Kidney (tissue), 14 donors: ENCODE measurements around the gene GALNT9. TPM values are rescaled to one million over a fixed set of nuclear protein-coding genes. Genes with fewer than 3 reads are reported as not detected.

ENCODE experiments used
- DNase-seq, 5 donors: peaks; one replicate each; pipeline ENCODE4 v3.0.0-alpha.2; 2013 to 2020
- FAIRE-seq: peaks from 2 replicates; lab custom pipeline; 2012; peaks lifted over from hg19 to GRCh38; lab: Jason Lieb, UNC
- H3K27ac ChIP-seq, 2 donors: one replicate each; pipeline ENCODE4 v1.7.0; 2013; ENCODE audit warnings: low read depth in 2 of 2, low read length in 2 of 2, inconsistent platforms in 1 of 2
- H3K27me3 ChIP-seq: one replicate; pipeline ENCODE4 v1.7.1; 2013; ENCODE audit warnings: low read length, inconsistent platforms; ENCODE audit not compliant: control insufficient read depth, insufficient read depth
- H3K36me3 ChIP-seq, 3 donors: one replicate each; pipeline versions ENCODE4 v1.7.0 to v1.7.1; 2013; ENCODE audit warnings: low read length in 3 of 3, control low read depth in 1 of 3, inconsistent platforms in 1 of 3; ENCODE audit not compliant: insufficient read depth in 3 of 3, control insufficient read depth in 2 of 3
- H3K4me1 ChIP-seq, 3 donors: one replicate each; pipeline versions ENCODE4 v1.7.0 to v1.7.1; 2013; ENCODE audit warnings: low read length in 3 of 3, inconsistent platforms in 1 of 3, low read depth in 1 of 3; ENCODE audit not compliant: control insufficient read depth in 2 of 3, insufficient read depth in 2 of 3
- H3K4me3 ChIP-seq, 3 donors: one replicate each; pipeline versions ENCODE4 v1.7.0 to v1.8.1; 2013; ENCODE audit warnings: low read length in 3 of 3, control low read depth in 1 of 3, inconsistent platforms in 1 of 3
- H3K9ac ChIP-seq, 3 donors: one replicate each; pipeline versions ENCODE4 v1.7.0 to v1.7.1; 2013; ENCODE audit warnings: low read length in 3 of 3, control low read depth in 1 of 3, inconsistent platforms in 1 of 3
- H3K9me3 ChIP-seq, 3 donors: one replicate each; pipeline versions ENCODE4 v1.7.0 to v1.7.1; 2013; ENCODE audit warnings: low read length in 3 of 3, control low read depth in 1 of 3, inconsistent platforms in 1 of 3; ENCODE audit not compliant: control insufficient read depth in 2 of 3, insufficient read depth in 1 of 3
- intact Hi-C: fragments of 100-400 bp; cut with DNase I; formaldehyde crosslinking; loops from one replicate; pipeline ENCODE4 v1.11.1; 2022
- polyA plus RNA-seq: library from polyadenylated mRNA; stranded (reverse); fragments of 350-450 nt; fragmentation: Illumina TruSeq; extraction: RNeasy Lipid Tissue Mini Kit (QIAGEN cat#74804); gene quantifications from one replicate; pipeline ENCODE4 v1.2.3, GENCODE V29; 2014; ENCODE audit warnings: low read depth, low replicate concordance; ENCODE audit not compliant: insufficient read depth
- total RNA-seq: library from RNA; stranded (reverse); fragmentation: NEBNext Ultra II Directional; extraction: Animal tissue kit (Norgen Biotek cat#: 25700); gene quantifications from one replicate; pipeline ENCODE4 v1.2.1, GENCODE V29; 2021
- TF ChIP-seq, protein P1 (sequence below): IDR thresholded peaks from 3 replicates; pipeline ENCODE4 v1.5.1; 2012; ENCODE audit warnings: mild to moderate bottlenecking, moderate library complexity, borderline replicate concordance; ENCODE audit not compliant: insufficient read depth; ENCODE audit errors: extremely low read depth
- donor health status: control.
- donor health status: control.
- donor health status: control.
- donor health status: control.
- donor health status: control.
- donor health status: DM: yes; HTN: yes; CAD: no.
- donor health status: Normal renal cell carcinoma (clear cell type).

Gene GALNT9
- total and polyA plus RNA-seq, 2 donors from 2014 or later: 4.8 to 20.7 TPM

DNA sequence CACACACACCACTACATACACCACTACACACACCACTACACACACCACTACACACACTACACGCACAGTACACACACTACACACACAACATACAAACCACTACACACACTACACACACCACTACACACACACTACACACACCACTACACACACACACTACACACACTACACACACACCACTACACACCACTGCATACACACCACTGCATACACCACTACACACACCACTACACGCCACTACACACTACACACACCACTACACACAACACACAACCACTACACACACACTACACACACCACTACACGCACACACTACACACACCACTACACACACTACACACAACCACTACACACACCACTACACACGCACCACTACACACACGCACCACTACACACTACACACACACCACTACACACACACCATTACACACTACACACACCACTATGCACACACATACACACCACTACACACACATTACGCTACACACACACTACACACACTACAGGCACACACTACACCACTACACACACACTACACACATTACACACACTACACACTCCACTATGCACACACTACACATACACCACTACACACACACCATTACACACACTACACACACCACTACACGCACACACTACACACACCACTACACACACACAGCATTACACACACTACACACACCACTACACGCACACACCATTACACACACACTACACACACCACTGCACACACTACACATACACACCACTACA, 172.6 kb downstream of the GALNT9 start:
- H3K27ac ChIP-seq: no peak overlapping the region
- peaks cover 0 to 16% (median 0%) of the 10 kb centered on the region in 3 donors for H3K9me3 ChIP-seq
- FAIRE-seq (no peak), DNase-seq (no peak)
- TF ChIP-seq, protein P1, sequence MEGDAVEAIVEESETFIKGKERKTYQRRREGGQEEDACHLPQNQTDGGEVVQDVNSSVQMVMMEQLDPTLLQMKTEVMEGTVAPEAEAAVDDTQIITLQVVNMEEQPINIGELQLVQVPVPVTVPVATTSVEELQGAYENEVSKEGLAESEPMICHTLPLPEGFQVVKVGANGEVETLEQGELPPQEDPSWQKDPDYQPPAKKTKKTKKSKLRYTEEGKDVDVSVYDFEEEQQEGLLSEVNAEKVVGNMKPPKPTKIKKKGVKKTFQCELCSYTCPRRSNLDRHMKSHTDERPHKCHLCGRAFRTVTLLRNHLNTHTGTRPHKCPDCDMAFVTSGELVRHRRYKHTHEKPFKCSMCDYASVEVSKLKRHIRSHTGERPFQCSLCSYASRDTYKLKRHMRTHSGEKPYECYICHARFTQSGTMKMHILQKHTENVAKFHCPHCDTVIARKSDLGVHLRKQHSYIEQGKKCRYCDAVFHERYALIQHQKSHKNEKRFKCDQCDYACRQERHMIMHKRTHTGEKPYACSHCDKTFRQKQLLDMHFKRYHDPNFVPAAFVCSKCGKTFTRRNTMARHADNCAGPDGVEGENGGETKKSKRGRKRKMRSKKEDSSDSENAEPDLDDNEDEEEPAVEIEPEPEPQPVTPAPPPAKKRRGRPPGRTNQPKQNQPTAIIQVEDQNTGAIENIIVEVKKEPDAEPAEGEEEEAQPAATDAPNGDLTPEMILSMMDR: no peak
- peaks cover 0 to 5% (median 5%) of the 10 kb centered on the region in 3 donors for H3K4me1 ChIP-seq
- H3K27me3 ChIP-seq: peaks cover 9% of the 10 kb centered on the region
- peak overlapping the region in 1 of 3 donors; percentile 43 for H3K4me3 ChIP-seq
- peaks cover 13 to 28% (median 21%) of the 10 kb centered on the region in 3 donors for H3K36me3 ChIP-seq
- intact Hi-C loops: no loop called here
- peak overlapping the region in 1 of 3 donors; percentile 7 for H3K9ac ChIP-seq

DNA sequence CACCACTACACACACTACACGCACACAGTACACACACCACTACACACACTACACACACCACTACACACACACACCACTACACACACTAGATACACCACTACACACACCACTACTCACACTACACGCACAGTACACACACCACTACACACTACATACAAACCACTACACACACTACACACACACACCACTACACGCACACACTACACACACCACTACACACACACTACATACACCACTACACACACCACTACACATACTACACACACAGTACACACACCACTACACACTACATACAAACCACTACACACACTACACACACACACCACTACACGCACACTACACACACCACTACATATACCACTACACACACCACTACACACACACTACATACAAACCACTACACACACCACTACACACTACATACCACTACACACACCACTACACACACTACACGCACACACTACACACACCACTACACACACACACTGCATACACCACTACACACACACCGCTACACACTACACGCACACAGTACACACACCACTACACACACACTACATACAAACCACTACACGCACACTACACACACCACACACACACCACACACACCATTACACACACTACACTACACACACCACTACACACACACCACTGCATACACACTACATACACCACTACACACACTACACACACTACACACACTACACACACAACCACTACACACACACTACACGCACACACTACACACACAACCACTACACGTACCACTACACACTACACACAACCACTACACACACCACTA, 173.4 kb downstream of the GALNT9 start:
- intact Hi-C loops: no loop called here
- FAIRE-seq: no peak
- TF ChIP-seq, protein P1: no peak

DNA sequence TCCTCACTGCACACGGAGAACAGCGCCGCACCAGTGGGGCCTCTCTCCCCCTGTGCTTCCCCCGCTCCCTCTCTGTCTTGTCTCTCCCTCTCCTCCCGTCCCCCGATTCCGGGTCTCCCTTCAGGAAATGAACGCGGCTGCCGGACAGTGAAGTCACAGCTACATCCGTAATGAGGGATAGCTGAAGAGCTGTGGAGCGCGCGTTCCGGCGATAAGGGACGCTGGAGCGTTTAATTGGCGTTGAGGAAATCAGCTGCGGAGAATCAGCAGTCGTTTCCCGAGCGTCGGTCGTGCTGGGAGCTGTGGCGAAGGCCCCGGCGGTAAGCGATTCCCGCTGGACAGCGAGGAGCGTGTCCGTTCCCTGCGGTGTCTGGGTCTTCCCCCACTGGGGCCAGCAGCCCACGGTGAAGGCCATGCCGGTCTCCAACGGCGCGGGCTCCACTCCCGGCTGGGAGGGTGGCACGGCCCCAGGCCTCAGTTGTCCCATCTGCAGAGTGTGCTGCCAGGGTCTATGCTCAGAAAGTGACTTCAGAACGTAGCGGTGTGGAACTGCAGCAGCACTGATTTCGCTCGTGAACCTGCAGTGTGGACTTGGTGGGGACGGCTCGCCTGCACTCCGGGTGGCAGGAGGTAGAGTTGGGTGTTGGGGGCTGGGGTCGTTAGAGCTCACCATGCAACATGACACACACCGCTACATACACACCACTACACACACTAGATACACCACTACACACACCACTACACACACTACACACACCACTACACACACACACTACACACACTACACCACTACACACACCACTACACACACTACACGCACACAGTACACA, 174.2 kb downstream of the GALNT9 start:
- Histone ChIP-seq H3K27ac (no peak overlapping the region), H3K27me3 (peaks cover 9% of the 10 kb centered on the region), H3K4me3 (no peak overlapping the region), H3K36me3 (peaks cover 13 to 28% (median 21%) of the 10 kb centered on the region in 3 donors), H3K4me1 (peaks cover 0 to 5% (median 5%) of the 10 kb centered on the region in 3 donors), H3K9ac (no peak overlapping the region), H3K9me3 (peaks cover 0 to 16% (median 0%) of the 10 kb centered on the region in 3 donors)
- TF ChIP-seq, protein P1: no peak
- intact Hi-C loops: no loop called here
- FAIRE-seq (no peak), DNase-seq (peak in 3 of 5 donors; percentile 39 to 68 (median 56))

More for the DNA sequence above, 173.4 kb downstream of the GALNT9 start:
- no peak overlapping the region for H3K9ac ChIP-seq
- peaks cover 0 to 16% (median 0%) of the 10 kb centered on the region in 3 donors for H3K9me3 ChIP-seq
- no peak overlapping the region for H3K27ac ChIP-seq
- DNase-seq: no peak
- H3K36me3 ChIP-seq: peaks cover 13 to 28% (median 21%) of the 10 kb centered on the region in 3 donors
- H3K4me1 ChIP-seq: peaks cover 0 to 5% (median 5%) of the 10 kb centered on the region in 3 donors
- H3K27me3 ChIP-seq: peaks cover 9% of the 10 kb centered on the region
- H3K4me3 ChIP-seq: peak overlapping the region in 1 of 3 donors; percentile 16
